Kidney (tissue), 14 donors: ENCODE results near the gene CRTAC1. TPM values are rescaled to one million over a fixed set of nuclear protein-coding genes. Genes with fewer than 3 reads are reported as not detected.

ENCODE experiments used
- DNase-seq, 5 donors: peaks; one replicate each; pipeline ENCODE4 v3.0.0-alpha.2; 2013 to 2020
- FAIRE-seq: peaks from 2 replicates; lab custom pipeline; 2012; peaks lifted over from hg19 to GRCh38; lab: Jason Lieb, UNC
- H3K27ac ChIP-seq, 2 donors: one replicate each; pipeline ENCODE4 v1.7.0; 2013; ENCODE audit warnings: low read depth in 2 of 2, low read length in 2 of 2, inconsistent platforms in 1 of 2
- H3K27me3 ChIP-seq: one replicate; pipeline ENCODE4 v1.7.1; 2013; ENCODE audit warnings: low read length, inconsistent platforms; ENCODE audit not compliant: control insufficient read depth, insufficient read depth
- H3K36me3 ChIP-seq, 3 donors: one replicate each; pipeline versions ENCODE4 v1.7.0 to v1.7.1; 2013; ENCODE audit warnings: low read length in 3 of 3, control low read depth in 1 of 3, inconsistent platforms in 1 of 3; ENCODE audit not compliant: insufficient read depth in 3 of 3, control insufficient read depth in 2 of 3
- H3K4me1 ChIP-seq, 3 donors: one replicate each; pipeline versions ENCODE4 v1.7.0 to v1.7.1; 2013; ENCODE audit warnings: low read length in 3 of 3, inconsistent platforms in 1 of 3, low read depth in 1 of 3; ENCODE audit not compliant: control insufficient read depth in 2 of 3, insufficient read depth in 2 of 3
- H3K4me3 ChIP-seq, 3 donors: one replicate each; pipeline versions ENCODE4 v1.7.0 to v1.8.1; 2013; ENCODE audit warnings: low read length in 3 of 3, control low read depth in 1 of 3, inconsistent platforms in 1 of 3
- H3K9ac ChIP-seq, 3 donors: one replicate each; pipeline versions ENCODE4 v1.7.0 to v1.7.1; 2013; ENCODE audit warnings: low read length in 3 of 3, control low read depth in 1 of 3, inconsistent platforms in 1 of 3
- H3K9me3 ChIP-seq, 3 donors: one replicate each; pipeline versions ENCODE4 v1.7.0 to v1.7.1; 2013; ENCODE audit warnings: low read length in 3 of 3, control low read depth in 1 of 3, inconsistent platforms in 1 of 3; ENCODE audit not compliant: control insufficient read depth in 2 of 3, insufficient read depth in 1 of 3
- CTCF ChIP-seq: IDR thresholded peaks from 3 replicates; pipeline ENCODE4 v1.5.1; 2012; ENCODE audit warnings: mild to moderate bottlenecking, moderate library complexity, borderline replicate concordance; ENCODE audit not compliant: insufficient read depth; ENCODE audit errors: extremely low read depth
- intact Hi-C: fragments of 100-400 bp; cut with DNase I; formaldehyde crosslinking; loops from one replicate; pipeline ENCODE4 v1.11.1; 2022
- polyA plus RNA-seq: library from polyadenylated mRNA; stranded (reverse); fragments of 350-450 nt; fragmentation: Illumina TruSeq; extraction: RNeasy Lipid Tissue Mini Kit (QIAGEN cat#74804); gene quantifications from one replicate; pipeline ENCODE4 v1.2.3, GENCODE V29; 2014; ENCODE audit warnings: low read depth, low replicate concordance; ENCODE audit not compliant: insufficient read depth
- total RNA-seq: library from RNA; stranded (reverse); fragmentation: NEBNext Ultra II Directional; extraction: Animal tissue kit (Norgen Biotek cat#: 25700); gene quantifications from one replicate; pipeline ENCODE4 v1.2.1, GENCODE V29; 2021
- donor health status: control.
- donor health status: control.
- donor health status: control.
- donor health status: control.
- donor health status: control.
- donor health status: DM: yes; HTN: yes; CAD: no.
- donor health status: Normal renal cell carcinoma (clear cell type).

The CRTAC1 gene
- total and polyA plus RNA-seq, 2 donors from 2014 or later: 6.1 to 7.2 TPM

DNA sequence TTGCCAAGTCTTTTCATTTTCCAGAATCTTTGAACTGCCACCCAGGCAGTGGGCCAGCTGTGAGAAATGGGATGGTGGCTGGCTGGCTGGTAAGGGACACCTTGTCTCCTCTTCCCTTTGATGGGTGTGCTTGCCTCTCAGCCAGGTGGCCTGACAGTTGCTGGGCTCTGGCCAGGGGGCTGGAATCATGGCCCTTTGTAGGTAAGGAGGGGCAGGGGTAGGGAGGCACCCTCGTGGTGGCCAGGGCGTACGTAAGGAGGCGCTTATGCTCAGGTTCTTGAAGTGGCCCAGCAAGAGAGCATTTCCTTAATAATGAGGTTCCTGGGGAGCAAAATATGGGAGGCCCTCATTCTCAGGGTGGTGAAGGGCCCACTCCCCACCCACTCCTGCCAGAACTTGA is 213.8 kb downstream of the CRTAC1 start:
- no peak for TF ChIP-seq CTCF
- DNase-seq: no peak
- intact Hi-C loops: no loop called here
- no peak for FAIRE-seq
- no peaks in the 10 kb centered on the region for H3K4me1 ChIP-seq
- H3K36me3 ChIP-seq: no peaks in the 10 kb centered on the region
- H3K9ac ChIP-seq: no peak overlapping the region
- H3K4me3 ChIP-seq: no peak overlapping the region
- H3K9me3 ChIP-seq: no peaks in the 10 kb centered on the region
- H3K27me3 ChIP-seq: no peaks in the 10 kb centered on the region
- H3K27ac ChIP-seq: no peak overlapping the region

Other genes starting within 250 kb of the CRTAC1 start
- gene GOLGA7B, start 180.8 kb downstream of the CRTAC1 start, total RNA-seq: 0.50 TPM
- gene GOLGA7B, start 180.8 kb downstream of the CRTAC1 start, polyA plus RNA-seq: not detected
- gene R3HCC1L, start 104.0 kb upstream of the CRTAC1 start, total RNA-seq: 17.0 TPM
- gene R3HCC1L, start 104.0 kb upstream of the CRTAC1 start, polyA plus RNA-seq: 9.7 TPM
- gene LOXL4, start 237.6 kb upstream of the CRTAC1 start, total RNA-seq: 15.1 TPM
- 3.4 TPM for gene LOXL4, start 237.6 kb upstream of the CRTAC1 start, polyA plus RNA-seq